K562 (cell line): ENCODE measurements around the gene MCM5. TPM values are rescaled to one million over a fixed set of nuclear protein-coding genes. Genes with fewer than 3 reads are reported as not detected.

Source experiments
- ATAC-seq: fragments of 200-7000 bp; cut with Tn5 transposase; 3 replicates; pipeline ENCODE4 v1.9.1; 2020; ENCODE audit warnings: moderate library complexity
- BruUV-seq: library from RNA; stranded (reverse); fragments of 400-500 nt; replicated peaks from 2 replicates; lab custom pipeline; 2021; lab: Mats Ljungman, UMichigan
- CTCF ChIA-PET: fragments of 300-600 bp; formaldehyde crosslinking; extraction: SDS; loops from one replicate; lab custom pipeline; 2021; ENCODE audit warnings: low intra/inter-chr PET ratio; lab: Yijun Ruan, JAX
- POLR2A ChIA-PET: fragments of 300-600, 350-650 bp; sonication (Branson Sonifier 250); formaldehyde crosslinking; extraction: SDS; loops from one replicate; lab custom pipeline; 2021; ENCODE audit warnings: antibody characterized with exemption, inconsistent platforms; lab: Yijun Ruan, JAX
- DNase-seq, 4 experiments: peaks; one replicate each; pipeline versions ENCODE4 v3.0.0 to v3.0.0-alpha.2; 2011 to 2018; ENCODE audit warnings: low spot score in 3 of 4, mixed read lengths in 3 of 4; ENCODE audit errors: extremely low read depth in 1 of 4
- FAIRE-seq: peaks from 2 replicates; lab custom pipeline; 2011; peaks lifted over from hg19 to GRCh38; lab: Jason Lieb, UNC
- H2AFZ ChIP-seq: 2 replicates; pipeline ENCODE4 v1.6.0; 2011; ENCODE audit warnings: low read depth, low read length, control low read depth, inconsistent platforms
- H3K27ac ChIP-seq: fragments of 200-600 bp; 3 replicates; pipeline ENCODE4 v1.8.0; 2011; ENCODE audit warnings: low read depth, mild to moderate bottlenecking, control low read depth, inconsistent platforms, low read length, moderate library complexity, mixed read lengths; ENCODE audit errors: extremely low read depth
- H3K27me3 ChIP-seq, 2 experiments: fragments of 300-600 bp in 1 of 2; 2 replicates in 1 of 2; 3 replicates in 1 of 2; pipeline versions ENCODE4 v1.6.0 to v1.8.0; 2011; ENCODE audit warnings: inconsistent platforms in 2 of 2, low read length in 2 of 2, mild to moderate bottlenecking in 1 of 2, mixed read lengths in 1 of 2, moderate library complexity in 1 of 2; ENCODE audit not compliant: control insufficient read depth in 2 of 2, insufficient read depth in 2 of 2
- H3K36me3 ChIP-seq: fragments of 300-600 bp; 3 replicates; pipeline ENCODE4 v1.8.0; 2011; ENCODE audit warnings: mild to moderate bottlenecking, low read length, inconsistent platforms; ENCODE audit not compliant: control insufficient read depth, insufficient read depth
- H3K4me1 ChIP-seq, 2 experiments: fragments of 200-600 bp in 1 of 2; replicated peaks in 1 of 2; 2 replicates in 1 of 2; 3 replicates in 1 of 2; pipeline versions ENCODE4 v1.5.1 to v1.8.0; 2011; ENCODE audit warnings: inconsistent platforms in 2 of 2, low read length in 2 of 2, mild to moderate bottlenecking in 1 of 2, mixed read lengths in 1 of 2, moderate library complexity in 1 of 2; ENCODE audit not compliant: control insufficient read depth in 2 of 2, insufficient read depth in 2 of 2
- H3K4me2 ChIP-seq: 2 replicates; pipeline ENCODE4 v1.6.1; 2011; ENCODE audit warnings: low read length, control low read depth, inconsistent platforms, mixed read lengths; ENCODE audit not compliant: insufficient read depth
- H3K4me3 ChIP-seq: fragments of 200-600 bp; sonication (generic), shearing (Covaris generic); 2 replicates; pipeline ENCODE4 v1.5.1; 2016; ENCODE audit warnings: control low read depth, inconsistent platforms
- H3K79me2 ChIP-seq: fragments of 200-600 bp; 3 replicates; pipeline ENCODE4 v1.8.0; 2011; ENCODE audit warnings: low read length, inconsistent platforms; ENCODE audit not compliant: control insufficient read depth, insufficient read depth
- H3K9ac ChIP-seq, 2 experiments: 2 replicates each; pipeline versions ENCODE4 v1.6.0 to v1.6.1; 2011; ENCODE audit warnings: low read depth in 2 of 2, low read length in 2 of 2, control low read depth in 1 of 2, inconsistent platforms in 1 of 2, mild to moderate bottlenecking in 1 of 2, mixed read lengths in 1 of 2; ENCODE audit not compliant: insufficient read depth in 1 of 2
- H3K9me1 ChIP-seq: one replicate; pipeline ENCODE4 v1.6.0; 2011; ENCODE audit warnings: inconsistent platforms, mild to moderate bottlenecking, low read length, moderate library complexity; ENCODE audit not compliant: control insufficient read depth, insufficient read depth
- H3K9me3 ChIP-seq: replicated peaks from 2 replicates; pipeline ENCODE4 v1.5.1; 2011; ENCODE audit warnings: low read depth, low read length, inconsistent platforms; ENCODE audit not compliant: control insufficient read depth, insufficient read depth
- H4K20me1 ChIP-seq: replicated peaks from 2 replicates; pipeline ENCODE4 v1.6.1; 2011; ENCODE audit warnings: low read length, inconsistent platforms, mixed read lengths; ENCODE audit not compliant: control insufficient read depth, insufficient read depth
- ARNT ChIP-seq, 2 experiments: fragments of 450-650 bp; IDR thresholded peaks; 2 replicates each; pipeline ENCODE4 v1.6.1; 2016; ENCODE audit warnings: mild to moderate bottlenecking in 1 of 2
- ETV1 ChIP-seq: fragments of 450-650 bp; conservative IDR thresholded peaks from 2 replicates; pipeline ENCODE4 v1.6.1; 2016; ENCODE audit warnings: missing genetic modification characterization, control low read depth, low read depth, missing compliant biosample characterization
- ILK ChIP-seq: fragments of 450-650 bp; IDR thresholded peaks from 2 replicates; pipeline ENCODE4 v1.6.1; 2016; ENCODE audit warnings: missing genetic modification characterization, low read depth, mild to moderate bottlenecking, missing compliant biosample characterization, moderate library complexity, borderline replicate concordance
- KAT7 ChIP-seq: sonication (generic); formaldehyde crosslinking; IDR thresholded peaks from 2 replicates; pipeline ENCODE4 v1.8.0; 2022; ENCODE audit warnings: missing genetic modification reagents, mild to moderate bottlenecking, borderline replicate concordance
- MED1 ChIP-seq: sonication (generic); formaldehyde crosslinking; IDR thresholded peaks from 2 replicates; pipeline ENCODE4 v1.8.1; 2023; ENCODE audit warnings: missing genetic modification reagents, borderline replicate concordance
- NELFE ChIP-seq: IDR thresholded peaks from 2 replicates; pipeline ENCODE4 v1.6.1; 2011; ENCODE audit warnings: mild to moderate bottlenecking; ENCODE audit not compliant: insufficient read depth, insufficient read length
- RFX5 ChIP-seq: IDR thresholded peaks from 2 replicates; pipeline ENCODE4 v1.6.1; 2011; ENCODE audit warnings: low read depth, mild to moderate bottlenecking, improper control_type of control experiment, low read length
- SIRT6 ChIP-seq: IDR thresholded peaks from one replicate; pipeline ENCODE4 v1.6.1; 2012; ENCODE audit warnings: low read depth, mild to moderate bottlenecking, control low read depth, inconsistent platforms, low read length, moderate library complexity
- SP2 ChIP-seq: IDR thresholded peaks from 2 replicates; pipeline ENCODE4 v1.6.1; 2011; ENCODE audit warnings: mild to moderate bottlenecking, low read depth, low read length, moderate library complexity; ENCODE audit not compliant: poor library complexity, severe bottlenecking; ENCODE audit errors: extremely low read depth
- TSC22D4 ChIP-seq: fragments of 450-650 bp; IDR thresholded peaks from 2 replicates; pipeline ENCODE4 v1.6.1; 2016; ENCODE audit warnings: missing genetic modification characterization, missing biosample characterization, control low read depth
- ZNF140 ChIP-seq: fragments of 250-450 bp; sonication (Bioruptor Pico); IDR thresholded peaks from 2 replicates; pipeline ENCODE4 v1.8.0; 2021; ENCODE audit warnings: moderate library complexity, mild to moderate bottlenecking, inconsistent platforms
- ZNF174 ChIP-seq: fragments of 250-450 bp; sonication (Bioruptor Pico); IDR thresholded peaks from 2 replicates; pipeline ENCODE4 v1.4.0; 2020; ENCODE audit warnings: mild to moderate bottlenecking
- ZNF175 ChIP-seq: fragments of 200-800 bp; sonication (Bioruptor generic); IDR thresholded peaks from 2 replicates; pipeline ENCODE4 v1.6.1; 2016; ENCODE audit warnings: low read depth, mild to moderate bottlenecking, missing genetic modification characterization, missing compliant biosample characterization
- ZNF384 ChIP-seq: IDR thresholded peaks from 2 replicates; pipeline ENCODE4 v1.6.1; 2012; ENCODE audit warnings: low read depth, low read length, improper control_type of control experiment
- WGBS: fragments of 100-300 bp; shearing (Covaris generic); methylation state at CpG from one replicate; pipeline ENCODE4 v1.1.6; 2016; ENCODE audit warnings: low coverage, mixed read lengths; ENCODE audit not compliant: insufficient coverage; ENCODE audit errors: missing lambda C conversion rate; 5-methylcytosine and 5-hydroxymethylcytosine counted together
- in situ Hi-C: fragments of 300-500 bp; cut with MboI; formaldehyde crosslinking; loops from 4 replicates; pipeline ENCODE4 v1.15.0; 2018; ENCODE audit warnings: inconsistent platforms, mixed read lengths
- intact Hi-C: fragments of 100-400 bp; cut with micrococcal nuclease; formaldehyde crosslinking; loops from 2 replicates; pipeline ENCODE4 v1.14.2; 2022
- polyA plus RNA-seq, 8 experiments: library from polyadenylated mRNA; depleted of rRNA in 4 of 8; stranded (reverse) in 5 of 8; unstranded in 3 of 8; fragments of >200 nt; fragmentation: Nextera tagmentation in 2 of 8; fragmentation: Illumina TruSeq in 1 of 8; extraction: Ambion mirVana in 2 of 8; extraction: Trizol in 1 of 8; gene quantifications; 2 replicates each; pipeline versions ENCODE4 v1.2.1 to v1.2.3, GENCODE V29; 2011 to 2014; ENCODE audit warnings: inconsistent platforms in 1 of 8, missing spikeins in 1 of 8
- total RNA-seq, 7 experiments: library from RNA; depleted of rRNA in 6 of 7; stranded (reverse); fragments of >200 nt in 6 of 7; fragmentation: Illumina TruSeq in 2 of 7; extraction: Trizol in 2 of 7; gene quantifications; 2 replicates each; pipeline versions ENCODE4 v1.2.1 to v1.2.3, GENCODE V29; 2011 to 2021; ENCODE audit warnings: low replicate concordance in 1 of 7
- TF ChIP-seq, protein P1 (sequence below): fragments of 450-650 bp; IDR thresholded peaks from 2 replicates; pipeline ENCODE4 v1.6.1; 2017; ENCODE audit warnings: antibody characterized with exemption
- TF ChIP-seq, protein P2 (sequence below): sonication (generic); formaldehyde crosslinking; IDR thresholded peaks from 2 replicates; pipeline ENCODE4 v1.8.1; 2022; ENCODE audit warnings: missing genetic modification reagents
- TF ChIP-seq, protein P3 (sequence below): fragments of 250-450 bp; sonication (Bioruptor Pico); IDR thresholded peaks from 2 replicates; pipeline ENCODE4 v1.5.0; 2020; ENCODE audit warnings: mild to moderate bottlenecking

The MCM5 gene
- total and polyA plus RNA-seq, 9 of the 15 experiments (the other 6 are each of a cell fraction or from before 2014, with no cell fraction given) = 5.6 to 180 (median 66.1) TPM

DNA sequence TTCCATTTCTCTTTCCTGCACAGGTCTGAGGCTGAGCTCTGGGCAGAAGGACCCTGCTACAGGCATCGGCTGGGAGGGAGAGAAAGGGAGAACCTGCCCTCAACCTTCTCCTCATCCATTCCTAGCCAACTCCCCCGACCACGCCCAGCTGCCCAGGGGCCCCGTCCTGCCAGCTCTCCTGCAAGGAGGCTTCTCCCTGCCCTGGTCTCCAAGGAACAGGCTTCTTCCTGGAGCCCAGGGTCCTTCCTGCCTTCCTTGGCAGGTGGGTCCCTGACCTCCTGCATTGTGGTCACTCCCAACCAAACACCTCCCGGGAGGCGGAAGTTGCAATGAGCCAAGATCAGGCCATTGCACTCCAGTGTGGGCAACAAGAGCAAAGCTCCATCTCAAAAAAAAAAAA, 31.6 kb upstream of the MCM5 start:
- no TSS peak for BruUV-seq
- TF ChIP-seq ETV1 (tag) (no peak), ZNF384 (no peak), MED1 (CRISPR knock-in tag) (no peak), KAT7 (CRISPR knock-in tag) (no peak), ILK (tag) (no peak), NELFE (no peak), TSC22D4 (no peak), RFX5 (no peak), ZNF175 (CRISPR knock-in tag) (no peak), SIRT6 (no peak), ARNT (IDR thresholded peaks at IDR 0.05) (no peak), ZNF174 (no peak), SP2 (no peak), ZNF140 (no peak)
- TF ChIP-seq, protein P1, sequence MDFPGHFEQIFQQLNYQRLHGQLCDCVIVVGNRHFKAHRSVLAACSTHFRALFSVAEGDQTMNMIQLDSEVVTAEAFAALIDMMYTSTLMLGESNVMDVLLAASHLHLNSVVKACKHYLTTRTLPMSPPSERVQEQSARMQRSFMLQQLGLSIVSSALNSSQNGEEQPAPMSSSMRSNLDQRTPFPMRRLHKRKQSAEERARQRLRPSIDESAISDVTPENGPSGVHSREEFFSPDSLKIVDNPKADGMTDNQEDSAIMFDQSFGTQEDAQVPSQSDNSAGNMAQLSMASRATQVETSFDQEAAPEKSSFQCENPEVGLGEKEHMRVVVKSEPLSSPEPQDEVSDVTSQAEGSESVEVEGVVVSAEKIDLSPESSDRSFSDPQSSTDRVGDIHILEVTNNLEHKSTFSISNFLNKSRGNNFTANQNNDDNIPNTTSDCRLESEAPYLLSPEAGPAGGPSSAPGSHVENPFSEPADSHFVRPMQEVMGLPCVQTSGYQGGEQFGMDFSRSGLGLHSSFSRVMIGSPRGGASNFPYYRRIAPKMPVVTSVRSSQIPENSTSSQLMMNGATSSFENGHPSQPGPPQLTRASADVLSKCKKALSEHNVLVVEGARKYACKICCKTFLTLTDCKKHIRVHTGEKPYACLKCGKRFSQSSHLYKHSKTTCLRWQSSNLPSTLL = no peak
- TF ChIP-seq, protein P2, sequence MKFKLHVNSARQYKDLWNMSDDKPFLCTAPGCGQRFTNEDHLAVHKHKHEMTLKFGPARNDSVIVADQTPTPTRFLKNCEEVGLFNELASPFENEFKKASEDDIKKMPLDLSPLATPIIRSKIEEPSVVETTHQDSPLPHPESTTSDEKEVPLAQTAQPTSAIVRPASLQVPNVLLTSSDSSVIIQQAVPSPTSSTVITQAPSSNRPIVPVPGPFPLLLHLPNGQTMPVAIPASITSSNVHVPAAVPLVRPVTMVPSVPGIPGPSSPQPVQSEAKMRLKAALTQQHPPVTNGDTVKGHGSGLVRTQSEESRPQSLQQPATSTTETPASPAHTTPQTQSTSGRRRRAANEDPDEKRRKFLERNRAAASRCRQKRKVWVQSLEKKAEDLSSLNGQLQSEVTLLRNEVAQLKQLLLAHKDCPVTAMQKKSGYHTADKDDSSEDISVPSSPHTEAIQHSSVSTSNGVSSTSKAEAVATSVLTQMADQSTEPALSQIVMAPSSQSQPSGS (CRISPR knock-in tag) = no peak
- TF ChIP-seq, protein P3, sequence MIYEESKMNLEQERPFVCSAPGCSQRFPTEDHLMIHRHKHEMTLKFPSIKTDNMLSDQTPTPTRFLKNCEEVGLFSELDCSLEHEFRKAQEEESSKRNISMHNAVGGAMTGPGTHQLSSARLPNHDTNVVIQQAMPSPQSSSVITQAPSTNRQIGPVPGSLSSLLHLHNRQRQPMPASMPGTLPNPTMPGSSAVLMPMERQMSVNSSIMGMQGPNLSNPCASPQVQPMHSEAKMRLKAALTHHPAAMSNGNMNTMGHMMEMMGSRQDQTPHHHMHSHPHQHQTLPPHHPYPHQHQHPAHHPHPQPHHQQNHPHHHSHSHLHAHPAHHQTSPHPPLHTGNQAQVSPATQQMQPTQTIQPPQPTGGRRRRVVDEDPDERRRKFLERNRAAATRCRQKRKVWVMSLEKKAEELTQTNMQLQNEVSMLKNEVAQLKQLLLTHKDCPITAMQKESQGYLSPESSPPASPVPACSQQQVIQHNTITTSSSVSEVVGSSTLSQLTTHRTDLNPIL = no peak
- in situ Hi-C loops = no loop called here
- Histone ChIP-seq H3K4me3 (no peak overlapping the region), H3K4me1 (peaks cover 0 to 16% of the 10 kb centered on the region in 2 experiments; a peak in 4 of 5 replicates), H2AFZ (no peak overlapping the region), H3K27ac (no peak overlapping the region), H3K36me3 (no peaks in the 10 kb centered on the region), H3K27me3 (no peaks in the 10 kb centered on the region), H3K9ac (no peak overlapping the region), H3K9me1 (no peaks in the 10 kb centered on the region), H4K20me1 (no peaks in the 10 kb centered on the region), H3K9me3 (no peaks in the 10 kb centered on the region), H3K79me2 (no peaks in the 10 kb centered on the region), H3K4me2 (no peak overlapping the region)
- DNase-seq (no peak), ATAC-seq (no peak), FAIRE-seq (no peak)
- ChIA-PET CTCF (no interaction called here), POLR2A (interaction anchor here (0.7 kb wide), 1 partner anchor 34 kb away, joined by 3 read pairs; no protein-coding TSS in a partner anchor)
- intact Hi-C loops = no loop called here
- whole genome bisulfite sequencing = 64% methylated on average over 2 of the region's 6 CpGs
